ENCODE results near the gene ATP6V0C.
"Not testable (repeated sequence)": the region's sequence is repeated elsewhere in the genome, so short reads cannot be mapped to it uniquely, and the experiment has no call there.

GRCh38 chr16:2541409-2541808 lies 27.7 kb downstream of the ATP6V0C start:
- TF ChIP-seq, protein P1, sequence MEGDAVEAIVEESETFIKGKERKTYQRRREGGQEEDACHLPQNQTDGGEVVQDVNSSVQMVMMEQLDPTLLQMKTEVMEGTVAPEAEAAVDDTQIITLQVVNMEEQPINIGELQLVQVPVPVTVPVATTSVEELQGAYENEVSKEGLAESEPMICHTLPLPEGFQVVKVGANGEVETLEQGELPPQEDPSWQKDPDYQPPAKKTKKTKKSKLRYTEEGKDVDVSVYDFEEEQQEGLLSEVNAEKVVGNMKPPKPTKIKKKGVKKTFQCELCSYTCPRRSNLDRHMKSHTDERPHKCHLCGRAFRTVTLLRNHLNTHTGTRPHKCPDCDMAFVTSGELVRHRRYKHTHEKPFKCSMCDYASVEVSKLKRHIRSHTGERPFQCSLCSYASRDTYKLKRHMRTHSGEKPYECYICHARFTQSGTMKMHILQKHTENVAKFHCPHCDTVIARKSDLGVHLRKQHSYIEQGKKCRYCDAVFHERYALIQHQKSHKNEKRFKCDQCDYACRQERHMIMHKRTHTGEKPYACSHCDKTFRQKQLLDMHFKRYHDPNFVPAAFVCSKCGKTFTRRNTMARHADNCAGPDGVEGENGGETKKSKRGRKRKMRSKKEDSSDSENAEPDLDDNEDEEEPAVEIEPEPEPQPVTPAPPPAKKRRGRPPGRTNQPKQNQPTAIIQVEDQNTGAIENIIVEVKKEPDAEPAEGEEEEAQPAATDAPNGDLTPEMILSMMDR (IDR thresholded peaks at IDR 0.05; ENCODE audit: poor library complexity, severe bottlenecking) = not testable (repeated sequence)
- not testable (repeated sequence) for TF ChIP-seq EP300 (conservative IDR thresholded peaks at IDR 0.05; ENCODE audit: poor library complexity, severe bottlenecking); EZH2 (IDR thresholded peaks at IDR 0.05; ENCODE audit: borderline replicate concordance, insufficient read depth, low read length, poor library complexity, severe bottlenecking); TAF1 (IDR thresholded peaks at IDR 0.05; ENCODE audit: low read depth); POLR2AphosphoS5 (IDR thresholded peaks at IDR 0.05); RAD21 (conservative IDR thresholded peaks at IDR 0.05); MXI1 (conservative IDR thresholded peaks at IDR 0.05; ENCODE audit: poor library complexity, severe bottlenecking); REST (IDR thresholded peaks at IDR 0.05; ENCODE audit: borderline replicate concordance); SMC3 (conservative IDR thresholded peaks at IDR 0.05; ENCODE audit: poor library complexity)

Data from neural cell (in vitro differentiated cells).